ENCODE measurements around the gene SLC25A26.

Gene SLC25A26

DNA sequence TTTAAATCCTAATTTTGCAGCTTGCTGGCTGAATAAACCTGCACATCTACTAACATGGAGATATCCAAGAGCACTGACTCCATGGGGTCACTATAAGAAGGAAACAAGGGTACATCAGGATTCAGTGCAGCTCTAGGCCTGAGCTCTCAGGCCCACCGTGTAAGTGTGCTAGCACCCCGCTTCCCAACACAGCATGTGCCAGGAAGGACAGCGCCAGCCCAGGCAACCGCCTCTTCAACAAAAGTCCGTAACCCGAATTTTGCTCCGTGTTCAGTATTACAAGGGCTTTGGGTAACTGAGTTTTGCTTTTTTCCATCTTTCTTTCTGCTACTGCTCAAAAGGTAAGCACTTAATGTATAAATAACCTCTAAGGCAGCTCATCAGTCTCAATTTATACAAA lies 190.2 kb downstream of the SLC25A26 start:
- H3K27me3 Mint-ChIP-seq (ENCODE audit: low read depth): no peaks in the 10 kb centered on the region
- no peak overlapping the region for H3K27ac Mint-ChIP-seq
- TF ChIP-seq, protein P1, sequence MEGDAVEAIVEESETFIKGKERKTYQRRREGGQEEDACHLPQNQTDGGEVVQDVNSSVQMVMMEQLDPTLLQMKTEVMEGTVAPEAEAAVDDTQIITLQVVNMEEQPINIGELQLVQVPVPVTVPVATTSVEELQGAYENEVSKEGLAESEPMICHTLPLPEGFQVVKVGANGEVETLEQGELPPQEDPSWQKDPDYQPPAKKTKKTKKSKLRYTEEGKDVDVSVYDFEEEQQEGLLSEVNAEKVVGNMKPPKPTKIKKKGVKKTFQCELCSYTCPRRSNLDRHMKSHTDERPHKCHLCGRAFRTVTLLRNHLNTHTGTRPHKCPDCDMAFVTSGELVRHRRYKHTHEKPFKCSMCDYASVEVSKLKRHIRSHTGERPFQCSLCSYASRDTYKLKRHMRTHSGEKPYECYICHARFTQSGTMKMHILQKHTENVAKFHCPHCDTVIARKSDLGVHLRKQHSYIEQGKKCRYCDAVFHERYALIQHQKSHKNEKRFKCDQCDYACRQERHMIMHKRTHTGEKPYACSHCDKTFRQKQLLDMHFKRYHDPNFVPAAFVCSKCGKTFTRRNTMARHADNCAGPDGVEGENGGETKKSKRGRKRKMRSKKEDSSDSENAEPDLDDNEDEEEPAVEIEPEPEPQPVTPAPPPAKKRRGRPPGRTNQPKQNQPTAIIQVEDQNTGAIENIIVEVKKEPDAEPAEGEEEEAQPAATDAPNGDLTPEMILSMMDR (IDR thresholded peaks at IDR 0.05; ENCODE audit: unreplicated experiment in 3 of 3): no peak
- no peaks in the 10 kb centered on the region for H3K9me3 Mint-ChIP-seq
- H3K4me3 Mint-ChIP-seq: no peak overlapping the region
- H3K4me1 Mint-ChIP-seq: peaks cover 45% of the 10 kb centered on the region
- peaks cover 34% of the 10 kb centered on the region for H3K36me3 Mint-ChIP-seq (ENCODE audit: low read depth)

DNA sequence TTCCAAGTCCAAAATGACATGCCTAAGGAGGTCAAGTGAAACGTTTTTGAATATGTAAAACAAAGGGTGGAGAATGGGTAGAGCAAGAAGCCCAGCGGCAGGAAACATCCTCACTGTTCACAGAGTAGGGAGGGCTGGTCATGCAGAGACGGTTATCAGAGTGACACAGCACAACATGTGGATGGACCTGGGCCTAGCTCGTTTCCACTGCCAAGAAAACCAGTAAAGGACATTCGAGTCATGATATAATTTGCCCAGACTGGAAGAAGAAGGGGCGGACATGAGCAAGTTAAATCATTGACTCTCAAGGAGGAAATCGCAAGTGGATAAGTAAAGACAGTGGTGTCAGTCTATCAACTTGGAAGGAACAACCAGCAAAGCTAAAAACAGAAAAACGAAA lies 190.7 kb downstream of the SLC25A26 start:
- TF ChIP-seq, protein P1 (IDR thresholded peaks at IDR 0.05; ENCODE audit: unreplicated experiment in 3 of 3): no peak
- peaks cover 38% of the 10 kb centered on the region for H3K36me3 Mint-ChIP-seq (ENCODE audit: low read depth)
- H3K4me3 Mint-ChIP-seq: no peak overlapping the region
- peak overlapping the region in 1 of 3 experiments; percentile 25 for H3K27ac Mint-ChIP-seq
- peaks cover 50% of the 10 kb centered on the region for H3K4me1 Mint-ChIP-seq
- no peaks in the 10 kb centered on the region for H3K27me3 Mint-ChIP-seq (ENCODE audit: low read depth)
- no peaks in the 10 kb centered on the region for H3K9me3 Mint-ChIP-seq

DNA sequence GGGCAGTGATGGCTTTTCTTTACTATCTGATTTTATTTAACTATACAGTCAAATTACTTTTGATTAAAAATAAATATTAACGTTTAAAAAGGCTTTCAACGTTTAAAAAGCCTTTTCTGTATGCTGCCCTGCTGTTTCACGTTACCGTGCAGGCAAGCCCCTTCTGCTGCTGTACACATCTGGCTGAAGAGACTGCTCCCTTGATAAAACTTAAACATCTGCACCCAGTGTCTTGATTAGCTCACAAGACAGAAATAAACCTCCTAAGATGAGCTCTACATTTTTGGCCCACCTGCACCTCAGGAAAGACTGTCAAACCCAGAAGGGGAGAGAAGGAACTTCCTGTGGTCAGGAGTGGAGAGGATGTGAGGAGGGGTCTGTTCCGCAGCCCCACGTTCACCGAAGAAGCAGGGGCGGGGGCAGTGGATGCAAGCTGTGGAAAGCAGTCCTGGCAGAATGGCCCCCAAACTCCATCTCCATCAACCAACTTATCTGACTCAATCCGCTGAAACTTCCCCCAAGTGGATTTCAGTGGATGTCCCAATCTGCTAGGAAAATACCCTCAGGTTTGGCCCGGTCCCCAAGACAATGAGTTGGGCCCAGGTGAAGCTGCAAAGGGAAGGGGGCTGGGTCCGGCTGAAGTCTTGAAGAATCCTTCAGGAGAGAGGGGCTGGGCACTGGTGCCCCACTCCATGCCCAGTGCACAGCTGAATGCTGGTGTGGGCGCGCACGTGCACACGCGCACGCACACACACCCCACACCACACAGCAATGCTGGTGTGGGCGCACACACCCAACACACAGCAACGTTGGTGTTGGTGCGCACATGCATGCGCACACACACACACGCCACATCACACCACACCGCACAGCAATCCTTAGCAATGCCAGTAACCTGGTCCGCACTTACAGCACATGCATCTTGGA lies 191.4 kb downstream of the SLC25A26 start:
- TF ChIP-seq, protein P1 (IDR thresholded peaks at IDR 0.05; ENCODE audit: unreplicated experiment in 3 of 3): no peak
- Mint-ChIP-seq H3K9me3 (no peaks in the 10 kb centered on the region), H3K4me3 (no peak overlapping the region), H3K4me1 (peaks cover 53% of the 10 kb centered on the region), H3K27me3 (ENCODE audit: low read depth) (no peaks in the 10 kb centered on the region), H3K27ac (no peak overlapping the region), H3K36me3 (ENCODE audit: low read depth) (peaks cover 38% of the 10 kb centered on the region)

DNA sequence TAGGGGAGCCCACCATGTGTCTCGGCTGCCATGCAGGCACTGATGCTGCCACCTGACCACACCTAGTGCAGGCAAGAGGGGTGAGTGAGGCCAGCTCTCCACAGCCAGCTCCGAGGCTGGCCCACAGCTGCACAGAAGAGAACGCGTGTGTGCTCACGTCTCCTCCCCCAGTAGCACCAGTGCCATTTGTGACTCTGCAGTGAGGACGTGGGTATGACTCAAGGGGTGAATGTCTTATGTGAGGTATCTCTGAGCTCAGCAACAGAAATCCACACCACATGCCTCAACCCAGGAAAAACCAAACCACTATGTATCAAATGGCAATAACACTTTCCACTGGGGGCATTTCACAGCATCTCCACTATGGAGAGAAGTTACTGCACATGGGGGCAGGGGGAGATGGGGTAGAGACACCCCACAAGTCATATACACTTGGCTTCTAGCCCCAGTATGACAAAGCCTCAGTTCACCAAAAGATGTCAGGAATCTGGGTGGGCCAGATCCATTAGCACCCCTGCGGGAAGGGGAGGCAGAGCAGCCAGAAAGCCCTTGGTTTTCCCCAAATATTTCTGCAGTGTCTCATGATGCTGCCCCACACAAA lies 192.4 kb downstream of the SLC25A26 start:
- Mint-ChIP-seq H3K27me3 (ENCODE audit: low read depth) (no peaks in the 10 kb centered on the region), H3K9me3 (no peaks in the 10 kb centered on the region), H3K4me3 (no peak overlapping the region), H3K27ac (no peak overlapping the region), H3K36me3 (ENCODE audit: low read depth) (peaks cover 38% of the 10 kb centered on the region), H3K4me1 (peaks cover 50% of the 10 kb centered on the region)
- TF ChIP-seq, protein P1 (IDR thresholded peaks at IDR 0.05; ENCODE audit: unreplicated experiment in 3 of 3): no peak

DNA sequence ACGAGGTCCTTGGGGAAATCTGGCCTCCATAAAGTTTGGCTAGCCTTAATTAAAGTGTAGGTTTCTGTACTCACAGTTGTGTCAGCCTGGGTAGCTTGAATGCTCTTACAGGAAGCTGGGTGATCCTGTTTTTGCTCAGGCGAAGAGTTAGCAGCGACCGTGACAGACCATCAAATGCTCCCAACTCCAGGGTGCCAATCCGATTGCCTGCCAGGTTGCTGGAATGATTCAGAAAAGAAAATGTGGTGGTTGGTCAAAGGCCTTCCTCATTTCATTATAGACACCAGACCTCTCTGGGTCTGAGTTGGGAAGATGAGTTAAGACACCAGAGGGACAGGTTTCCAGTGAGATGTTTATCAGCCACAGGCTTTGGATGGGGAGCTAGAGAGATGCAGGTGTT lies 194.0 kb downstream of the SLC25A26 start:
- no peak overlapping the region for H3K4me3 Mint-ChIP-seq
- H3K36me3 Mint-ChIP-seq (ENCODE audit: low read depth): peaks cover 44% of the 10 kb centered on the region
- peaks cover 1% of the 10 kb centered on the region for H3K9me3 Mint-ChIP-seq
- peaks cover 52% of the 10 kb centered on the region for H3K4me1 Mint-ChIP-seq
- no peak overlapping the region for H3K27ac Mint-ChIP-seq
- no peaks in the 10 kb centered on the region for H3K27me3 Mint-ChIP-seq (ENCODE audit: low read depth)
- TF ChIP-seq, protein P1 (IDR thresholded peaks at IDR 0.05; ENCODE audit: unreplicated experiment in 3 of 3): no peak
